ENCODE measurements around the gene ZNF17.

- TF ChIP-seq CTCF (IDR thresholded peaks at IDR 0.05), result no peak
- no peak for TF ChIP-seq EP300 (IDR thresholded peaks at IDR 0.05)
- TF ChIP-seq POLR2A (IDR thresholded peaks at IDR 0.05), result no peak
Measured at GRCh38 chr19:57437931-57438330, 27.0 kb downstream of the ZNF17 start.
